Measurements from ENCODE around the gene RALGPS2.

GRCh38 chr1:178899402-178899801, 174.4 kb downstream of the RALGPS2 start:
- TF ChIP-seq ZFP30 (CRISPR knock-in tag; IDR thresholded peaks at IDR 0.05) (no peak), GLIS3 (CRISPR knock-in tag; IDR thresholded peaks at IDR 0.05) (no peak), OSR1 (CRISPR knock-in tag; IDR thresholded peaks at IDR 0.05) (no peak), PATZ1 (CRISPR knock-in tag; IDR thresholded peaks at IDR 0.05; ENCODE audit: borderline replicate concordance) (no peak), ARNTL (CRISPR knock-in tag; IDR thresholded peaks at IDR 0.05; ENCODE audit: borderline replicate concordance, low read depth) (no peak), RARB (CRISPR knock-in tag; IDR thresholded peaks at IDR 0.05) (no peak), CSDC2 (CRISPR knock-in tag; IDR thresholded peaks at IDR 0.05) (no peak), ISL1 (CRISPR knock-in tag; IDR thresholded peaks at IDR 0.05) (no peak)
